GM19463 (cell line): Measurements from ENCODE around the gene ZBTB40.

Source experiments
- ATAC-seq: cut with Tn5 transposase; IDR thresholded peaks from one replicate; pipeline ENCODE4 v1.9.1; 2021; ENCODE audit warnings: mild to moderate bottlenecking, moderate library complexity; ENCODE audit not compliant: unreplicated experiment

The ZBTB40 gene

DNA sequence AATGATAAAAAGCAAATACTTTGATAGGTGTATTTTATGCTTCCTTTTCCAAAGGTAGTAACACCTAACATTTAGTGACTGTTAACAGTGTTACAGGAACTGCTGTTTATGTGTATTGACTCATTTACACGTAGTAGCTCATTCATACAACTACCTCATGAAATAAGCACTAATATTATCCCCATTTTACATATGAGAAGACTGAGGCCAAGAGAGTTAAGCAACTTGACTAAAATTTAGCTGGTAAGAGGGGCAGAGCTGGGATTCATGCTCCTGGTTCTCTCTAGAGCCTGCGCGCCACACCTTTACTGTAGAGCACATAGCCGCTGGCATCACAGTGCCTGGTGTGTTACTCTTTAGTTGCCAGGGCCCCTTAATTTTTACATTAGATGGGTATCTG is 11.3 kb downstream of the ZBTB40 start:
- ATAC-seq, result no peak

DNA sequence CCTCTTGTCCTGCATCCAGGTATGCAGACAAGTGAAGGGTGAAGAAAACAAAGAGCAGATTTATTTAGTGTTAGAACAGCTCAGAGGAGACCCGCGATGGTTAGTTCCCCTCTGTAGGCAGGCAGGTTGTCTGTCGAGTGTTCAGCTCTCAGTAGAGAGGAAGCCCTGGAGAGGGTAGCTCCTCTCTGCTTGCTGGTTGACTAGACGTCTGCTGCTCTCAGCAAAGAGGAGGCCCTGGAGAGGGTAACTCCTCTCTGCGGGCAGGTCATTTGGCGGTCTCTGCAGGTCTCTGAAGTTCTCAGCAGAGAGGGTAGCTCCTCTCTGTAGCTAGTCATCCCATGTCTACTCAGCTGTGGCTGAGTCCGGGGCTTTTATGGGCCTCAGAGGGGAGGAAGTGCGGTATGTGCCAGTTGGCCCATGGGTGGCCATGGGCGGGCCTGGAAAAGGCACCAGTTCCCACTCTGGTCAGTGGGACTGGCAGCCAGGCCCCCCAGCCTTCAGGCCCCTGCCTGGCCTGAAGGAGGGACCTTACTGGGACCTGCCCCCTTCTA is 13.4 kb downstream of the ZBTB40 start:
- no peak for ATAC-seq

DNA sequence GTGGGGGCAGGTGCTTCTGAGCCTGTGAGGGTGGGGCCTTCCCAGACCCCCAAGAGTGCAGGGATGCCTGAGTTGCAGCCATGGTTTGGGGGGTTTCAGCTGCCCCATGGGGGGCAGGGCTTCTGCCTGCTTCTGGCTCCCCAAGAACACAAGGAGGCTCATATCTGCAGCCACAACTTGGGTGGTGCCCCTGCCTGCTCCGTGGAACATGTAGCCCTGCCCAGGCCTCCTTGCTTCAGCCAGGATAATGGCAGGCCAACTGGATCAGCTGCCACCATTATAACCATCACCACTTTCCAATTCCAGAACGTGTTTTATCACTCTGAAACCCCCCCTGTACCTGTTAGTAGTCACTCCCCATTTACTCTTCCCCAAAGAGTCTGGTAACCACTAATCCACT is 14.0 kb downstream of the ZBTB40 start:
- ATAC-seq, result no peak

DNA sequence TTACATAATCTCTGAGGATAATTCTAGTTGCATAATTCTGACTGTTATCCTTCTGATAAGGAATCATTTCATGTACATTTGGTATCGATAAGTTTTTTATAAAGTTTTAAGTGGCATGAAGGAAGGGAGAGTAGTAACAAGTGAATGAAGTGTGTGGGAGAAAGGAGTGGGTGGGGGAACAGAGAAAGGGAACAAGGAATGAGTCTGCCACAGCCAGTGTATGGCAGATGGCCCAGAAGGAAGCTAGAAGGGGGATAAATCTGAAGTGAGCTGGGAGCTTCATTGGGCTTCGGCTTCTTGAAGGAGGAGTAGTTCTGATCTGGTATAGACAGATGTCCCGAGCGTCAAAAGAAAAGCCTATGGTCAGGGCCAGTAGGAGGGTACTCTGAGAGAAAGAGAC is 18.6 kb downstream of the ZBTB40 start:
- no peak for ATAC-seq

DNA sequence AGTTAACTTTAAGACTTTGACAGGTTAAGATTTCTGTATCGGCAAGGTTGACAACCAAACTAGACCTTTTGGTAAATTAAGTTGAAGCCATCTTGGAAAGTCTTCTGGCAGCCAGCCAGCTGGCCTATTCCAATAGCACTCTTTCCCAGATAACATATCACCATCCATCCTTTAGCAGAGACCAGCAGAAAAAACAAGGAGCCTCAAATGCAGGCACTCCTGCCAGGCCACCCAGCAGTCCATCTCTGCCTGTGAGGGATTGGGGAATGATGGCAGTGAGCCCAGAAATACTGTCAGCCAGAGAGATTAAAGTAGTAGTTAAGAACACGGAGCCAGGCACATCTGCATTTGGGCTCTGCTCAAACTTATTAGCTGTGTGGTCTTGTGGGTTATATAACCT is 19.4 kb downstream of the ZBTB40 start:
- no peak for ATAC-seq

DNA sequence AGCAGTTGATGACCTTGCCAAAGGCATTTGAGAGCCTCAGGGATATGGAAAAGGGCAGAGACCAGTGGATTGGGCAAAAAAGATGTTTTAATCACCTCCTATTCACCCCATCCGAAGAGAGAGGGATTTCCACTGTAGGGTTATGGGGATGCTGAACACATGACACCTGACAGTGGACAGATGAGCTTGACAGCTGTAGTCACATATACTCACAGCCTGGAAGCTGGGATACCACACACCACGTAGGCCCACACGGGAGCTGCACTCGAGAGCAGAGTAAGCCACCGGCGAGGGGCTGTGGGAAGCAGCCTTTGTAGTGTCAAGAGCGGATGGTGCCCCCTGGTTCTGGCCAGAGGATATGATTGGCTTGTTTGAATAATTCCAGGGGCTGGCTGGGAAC is 20.0 kb downstream of the ZBTB40 start:
- no peak for ATAC-seq

DNA sequence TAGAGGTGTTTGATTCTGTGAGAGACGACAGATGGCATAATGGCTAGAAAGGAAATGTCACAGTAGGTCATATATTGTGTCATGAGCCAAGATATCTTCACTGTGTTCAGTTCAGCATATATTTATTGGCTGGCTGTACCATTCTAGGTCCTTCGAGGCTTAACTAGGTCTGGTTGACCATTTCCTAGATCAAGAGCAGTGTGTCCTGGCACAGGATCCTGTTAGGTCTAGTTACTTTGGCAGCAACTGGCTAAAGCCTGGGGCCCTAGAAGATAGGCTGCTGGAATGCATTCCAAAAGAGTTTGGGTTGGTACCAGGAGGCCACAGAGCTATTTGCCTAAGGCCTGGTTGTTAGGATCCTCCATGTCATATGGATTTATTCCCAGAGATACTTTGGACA is 20.9 kb downstream of the ZBTB40 start:
- no peak for ATAC-seq

DNA sequence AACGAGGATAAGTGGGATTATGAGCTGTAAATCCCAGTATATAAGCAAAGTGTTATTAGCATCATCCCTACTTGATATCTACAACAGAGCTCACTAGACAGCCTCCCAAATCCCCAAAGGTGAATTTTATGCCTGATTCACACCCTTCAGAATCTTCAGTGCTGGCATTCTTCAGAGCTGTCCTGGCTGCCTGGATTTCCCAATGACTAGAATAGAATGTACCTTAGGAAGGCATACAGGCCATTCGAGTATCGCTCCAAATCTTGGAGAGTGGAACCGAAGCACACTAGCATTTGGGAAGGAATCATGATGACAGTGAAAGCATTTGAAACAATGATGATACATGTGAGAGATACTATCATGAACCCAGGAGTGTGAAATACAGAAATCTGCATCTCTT is 22.3 kb downstream of the ZBTB40 start:
- no peak for ATAC-seq

DNA sequence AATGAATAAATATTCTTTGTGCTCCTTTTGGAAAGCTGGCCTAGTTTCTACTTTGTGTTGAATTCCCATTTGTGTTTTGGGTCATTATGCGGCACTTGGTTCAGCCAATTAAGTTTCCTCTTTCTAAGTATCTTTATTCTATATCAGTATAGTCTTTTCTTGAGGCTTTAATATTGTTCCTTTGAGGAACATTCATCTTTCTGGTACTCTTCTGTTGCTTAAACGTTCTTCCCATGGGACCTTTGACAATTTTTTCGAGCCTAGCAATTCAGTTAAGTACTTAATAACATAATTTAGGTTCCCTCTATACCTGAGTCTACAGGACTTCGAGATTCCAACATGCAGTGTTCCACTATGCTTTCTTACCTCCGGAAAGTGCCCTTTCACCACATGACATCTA is 24.9 kb downstream of the ZBTB40 start:
- no peak for ATAC-seq

DNA sequence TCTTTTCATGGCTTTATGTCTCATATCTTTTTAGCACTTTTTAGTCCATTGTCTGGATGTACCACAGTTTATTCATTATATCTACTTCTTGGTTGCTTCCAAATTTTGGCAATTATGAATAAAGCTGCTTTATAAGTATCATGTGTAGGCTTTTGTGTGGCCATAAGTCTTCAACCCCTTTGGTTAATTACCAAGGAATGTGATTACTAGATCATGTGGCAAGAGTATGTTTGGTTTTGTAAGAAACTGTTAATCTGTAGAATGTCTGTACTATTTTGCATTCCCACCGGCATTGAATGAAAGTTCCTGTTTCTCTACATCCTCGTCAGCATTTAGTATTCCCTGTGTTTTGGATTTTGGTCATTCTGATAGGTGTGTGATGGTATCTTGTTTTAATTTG is 31.5 kb downstream of the ZBTB40 start:
- ATAC-seq, result no peak

DNA sequence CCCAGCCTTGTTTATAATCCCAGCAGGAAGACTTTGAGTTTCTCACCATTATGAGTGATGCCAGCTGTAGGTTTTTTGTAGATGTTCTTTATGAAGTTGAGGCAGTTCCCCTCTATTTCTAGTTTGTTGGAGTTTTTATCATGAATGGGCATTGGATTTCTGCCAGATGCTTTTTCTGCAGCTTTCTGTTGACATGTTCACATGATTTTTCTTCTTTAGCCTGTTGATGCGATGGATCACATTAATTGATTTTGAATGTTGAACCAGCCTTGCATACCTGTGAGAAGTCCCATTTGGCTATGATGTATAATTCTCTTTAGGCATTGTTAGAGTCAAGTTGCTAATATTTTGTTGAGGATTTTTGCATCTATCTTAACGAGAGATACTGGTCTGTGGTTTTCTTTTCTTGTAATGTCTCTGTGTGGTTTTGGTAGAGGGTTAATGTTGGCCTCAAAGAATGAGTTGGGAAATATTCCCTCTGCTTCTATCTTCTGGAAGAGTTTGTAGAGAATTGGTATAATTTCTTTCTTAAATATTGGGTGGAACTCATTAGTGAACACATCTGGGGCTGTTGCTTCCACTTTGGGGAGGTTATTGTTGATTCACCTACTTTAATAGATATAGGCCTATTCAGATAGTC is 33.2 kb downstream of the ZBTB40 start:
- no peak for ATAC-seq

DNA sequence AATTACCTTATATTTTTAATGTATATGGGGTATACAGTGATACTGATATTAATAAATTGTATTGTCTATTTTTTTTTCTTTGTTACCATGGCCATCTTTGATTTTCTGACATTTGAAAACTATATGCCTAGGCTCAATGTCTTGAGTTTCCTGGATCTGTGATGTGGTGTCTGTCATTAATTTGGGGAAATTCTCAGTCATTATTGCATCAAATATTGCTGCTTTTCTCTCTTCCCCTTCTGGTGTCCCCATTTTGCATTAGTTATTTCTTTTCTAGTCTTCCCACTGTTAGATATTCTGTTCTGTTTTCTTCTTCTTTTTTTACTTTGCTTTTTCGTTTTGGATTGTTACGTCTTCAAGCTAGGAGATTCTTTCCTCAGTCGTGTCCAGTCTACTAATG is 33.8 kb downstream of the ZBTB40 start:
- ATAC-seq, result no peak

DNA sequence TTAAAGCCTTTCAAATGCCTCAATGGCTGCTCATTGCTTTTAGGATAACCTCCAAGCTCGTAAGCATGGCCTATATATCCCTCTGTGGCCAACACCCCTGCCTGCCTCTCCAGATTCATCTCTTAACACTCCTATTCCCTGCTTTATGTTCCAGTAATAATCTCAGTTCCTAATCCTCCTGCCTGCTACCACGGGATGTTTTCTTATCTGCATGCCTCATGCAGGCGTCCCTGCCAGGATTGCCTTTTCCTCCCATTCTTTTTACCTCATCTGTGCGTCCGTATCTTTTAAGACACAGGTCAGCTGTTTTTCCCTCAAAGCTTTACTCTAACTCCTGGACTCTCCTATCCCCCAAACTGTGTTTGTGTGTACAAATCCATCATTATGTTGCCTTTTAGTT is 36.1 kb downstream of the ZBTB40 start:
- no peak for ATAC-seq

DNA sequence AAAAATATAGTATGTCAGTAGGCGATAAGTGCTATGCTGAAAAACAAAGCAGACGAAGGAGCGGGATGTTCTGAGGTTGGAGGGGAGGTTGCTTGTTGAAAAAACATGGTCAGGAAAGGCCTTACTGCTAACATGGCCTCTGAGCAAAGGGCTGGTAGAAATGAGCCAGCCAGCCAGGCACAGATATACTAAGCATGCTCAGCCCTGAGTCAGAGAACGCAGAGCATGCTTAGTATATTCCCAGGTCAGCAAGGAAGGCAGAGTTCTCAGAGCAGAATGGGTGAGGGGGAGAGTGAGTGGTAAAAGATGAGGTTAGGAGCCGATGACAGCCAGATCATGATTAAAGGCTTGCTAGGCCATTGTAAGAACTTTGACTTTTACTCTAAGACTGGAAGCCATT is 36.7 kb downstream of the ZBTB40 start:
- no peak for ATAC-seq

DNA sequence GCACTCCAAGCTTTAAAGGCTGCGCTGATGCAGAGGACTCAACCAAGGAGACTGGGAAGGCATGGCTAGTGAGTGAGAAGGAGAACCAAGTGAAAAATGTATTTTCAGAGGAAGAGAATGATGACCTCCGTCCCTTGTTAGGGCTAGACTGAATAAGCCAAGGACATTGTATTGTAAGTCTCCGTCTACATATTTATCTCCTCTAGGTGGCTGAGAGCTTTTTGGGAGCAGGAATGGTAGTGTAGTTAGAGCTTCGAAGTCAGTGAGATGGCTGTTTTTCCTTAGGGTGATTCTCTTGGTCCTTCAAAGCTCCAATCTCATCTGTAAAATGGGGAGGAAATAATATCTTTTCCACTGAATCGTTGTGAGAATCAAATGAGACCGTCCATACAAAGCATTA is 37.6 kb downstream of the ZBTB40 start:
- ATAC-seq, result no peak

DNA sequence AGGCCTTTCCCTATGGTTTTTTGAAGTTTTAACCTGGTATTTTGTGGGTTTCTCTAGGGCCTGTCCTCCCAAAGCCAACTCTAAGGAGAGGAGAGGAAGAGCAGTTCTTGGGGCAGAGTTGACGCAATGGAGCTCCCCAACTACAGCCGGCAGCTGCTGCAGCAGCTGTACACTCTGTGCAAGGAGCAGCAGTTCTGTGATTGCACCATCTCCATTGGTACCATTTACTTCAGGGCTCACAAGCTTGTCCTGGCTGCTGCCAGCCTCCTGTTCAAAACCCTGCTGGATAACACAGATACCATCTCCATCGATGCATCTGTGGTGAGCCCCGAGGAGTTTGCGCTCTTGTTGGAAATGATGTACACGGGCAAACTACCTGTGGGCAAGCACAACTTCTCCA is 38.2 kb downstream of the ZBTB40 start:
- ATAC-seq, result no peak

DNA sequence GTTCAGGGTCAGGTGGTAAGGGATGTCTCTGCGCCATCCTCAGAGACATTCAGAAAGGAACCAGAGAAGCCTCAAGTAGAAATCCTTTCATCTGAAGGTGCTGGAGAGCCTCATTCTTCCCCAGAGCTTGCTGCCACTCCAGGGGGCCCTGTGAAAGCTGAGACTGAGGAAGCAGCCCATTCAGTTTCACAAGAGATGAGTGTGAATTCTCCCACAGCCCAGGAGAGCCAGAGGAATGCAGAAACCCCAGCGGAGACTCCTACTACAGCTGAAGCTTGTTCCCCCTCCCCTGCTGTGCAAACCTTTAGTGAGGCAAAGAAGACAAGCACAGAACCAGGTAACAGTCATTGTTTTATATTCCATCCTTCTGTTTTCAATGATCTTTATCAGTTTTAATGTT is 38.7 kb downstream of the ZBTB40 start:
- ATAC-seq, result no peak

DNA sequence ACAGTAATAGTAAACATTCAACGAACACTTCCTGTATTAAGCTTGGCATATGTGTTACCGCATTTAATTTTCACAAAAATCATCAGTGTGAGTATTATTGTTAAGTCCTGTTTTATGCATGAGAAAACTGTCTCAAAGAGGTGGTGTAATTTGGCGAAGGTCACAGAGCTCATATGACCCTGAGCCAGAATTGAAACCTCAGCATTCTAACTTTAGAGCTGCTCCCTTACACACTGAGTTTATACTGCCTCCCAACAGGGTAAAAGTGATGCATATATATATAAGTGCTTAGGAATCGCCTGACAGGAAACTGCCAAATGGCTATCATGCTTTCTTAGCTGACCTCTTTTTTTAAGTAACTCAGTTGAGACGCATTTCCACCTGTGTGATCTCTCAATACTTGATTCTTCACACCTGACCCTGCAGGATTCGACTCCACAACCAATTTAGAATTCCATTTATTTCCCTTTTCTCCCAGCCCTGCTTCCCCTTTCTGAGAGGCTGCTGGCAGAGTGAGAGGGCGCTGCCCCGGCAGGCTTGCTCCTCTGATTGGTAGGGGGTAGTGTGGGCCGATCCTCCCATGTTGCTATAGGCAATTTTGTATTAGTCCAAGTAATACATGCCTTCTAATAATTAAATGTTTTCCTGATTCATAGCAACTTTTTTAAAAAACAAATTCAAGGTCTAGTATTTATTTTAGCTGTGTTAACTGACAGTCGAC is 40.5 kb downstream of the ZBTB40 start:
- ATAC-seq, result no peak

DNA sequence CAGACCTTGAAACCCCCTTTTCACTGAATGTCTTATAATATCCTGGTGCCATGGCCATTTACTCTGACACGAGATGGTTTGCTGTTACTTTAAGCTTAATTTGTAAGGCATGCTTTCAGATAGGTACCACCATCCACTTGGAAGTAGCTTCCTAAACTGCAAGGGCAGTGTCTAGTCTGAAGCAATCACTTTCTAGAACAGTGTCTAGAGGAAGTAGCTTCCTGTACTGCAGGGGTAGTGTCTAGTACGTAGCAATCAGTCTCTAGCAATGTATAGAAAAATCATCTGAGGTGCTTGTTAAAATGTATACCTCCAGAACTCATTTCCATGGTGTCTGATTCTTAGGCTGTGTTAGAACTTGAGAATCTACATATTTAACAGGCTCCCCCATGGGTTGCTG is 42.5 kb downstream of the ZBTB40 start:
- no peak for ATAC-seq

DNA sequence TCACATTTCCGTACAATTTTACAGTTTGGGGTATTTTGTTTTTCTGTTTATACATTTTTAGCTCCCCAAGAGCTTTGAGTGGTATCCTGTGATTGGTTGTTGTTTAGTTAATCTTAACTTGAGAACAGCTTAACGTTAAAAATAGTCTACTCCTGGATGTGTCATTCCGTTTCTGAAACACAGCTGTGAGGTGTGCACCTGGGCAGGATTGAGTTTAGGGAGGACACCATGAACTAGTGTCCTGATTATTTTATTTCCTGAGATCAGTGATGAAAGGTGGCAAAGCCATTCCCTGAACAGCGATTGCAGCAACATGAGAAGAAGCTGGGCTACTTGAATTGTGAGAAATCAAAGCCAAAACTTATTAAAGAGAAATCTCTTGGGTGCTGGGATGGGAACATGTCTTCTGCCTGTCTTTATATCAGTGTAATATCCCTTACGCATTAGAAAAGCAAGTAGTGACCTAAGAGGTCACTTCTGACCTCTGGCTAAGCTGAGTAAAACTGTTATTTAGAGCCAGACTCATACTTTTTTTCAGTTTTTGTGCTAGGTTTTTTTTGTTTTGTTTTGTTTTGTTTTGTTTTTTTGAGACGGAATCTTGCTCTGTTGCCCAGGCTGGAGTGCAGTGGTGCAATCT is 43.4 kb downstream of the ZBTB40 start:
- ATAC-seq, result no peak

DNA sequence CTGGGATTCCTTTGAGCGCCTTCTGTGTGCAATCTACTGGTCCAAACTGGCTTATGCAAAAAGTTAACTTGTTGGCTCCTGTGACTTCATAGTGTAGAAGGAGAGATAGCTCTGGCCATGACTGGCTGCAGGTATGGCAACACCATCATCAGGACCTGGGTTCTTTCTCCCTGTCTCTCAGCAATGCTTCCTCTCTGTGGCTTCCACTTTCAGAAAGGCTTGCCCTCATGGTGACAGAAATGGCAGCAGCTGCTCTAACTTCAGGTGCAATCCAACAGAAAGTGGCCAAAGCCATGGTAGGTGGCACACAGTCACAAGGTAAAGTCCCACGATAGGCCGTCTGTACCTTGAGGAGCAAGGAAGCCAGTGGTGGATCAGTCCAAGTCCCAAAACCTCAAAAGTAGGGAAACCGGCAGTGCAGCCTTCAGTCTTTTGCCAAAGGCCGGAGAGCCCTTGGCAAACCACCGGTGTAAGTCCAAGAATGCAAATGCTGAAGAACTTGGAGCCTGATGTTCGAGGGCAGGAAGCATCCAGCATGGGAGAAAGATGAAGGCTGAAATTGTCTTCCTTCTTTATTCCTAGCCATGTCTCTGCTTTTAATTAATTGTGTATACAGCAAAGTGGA is 45.0 kb downstream of the ZBTB40 start:
- ATAC-seq, result no peak

DNA sequence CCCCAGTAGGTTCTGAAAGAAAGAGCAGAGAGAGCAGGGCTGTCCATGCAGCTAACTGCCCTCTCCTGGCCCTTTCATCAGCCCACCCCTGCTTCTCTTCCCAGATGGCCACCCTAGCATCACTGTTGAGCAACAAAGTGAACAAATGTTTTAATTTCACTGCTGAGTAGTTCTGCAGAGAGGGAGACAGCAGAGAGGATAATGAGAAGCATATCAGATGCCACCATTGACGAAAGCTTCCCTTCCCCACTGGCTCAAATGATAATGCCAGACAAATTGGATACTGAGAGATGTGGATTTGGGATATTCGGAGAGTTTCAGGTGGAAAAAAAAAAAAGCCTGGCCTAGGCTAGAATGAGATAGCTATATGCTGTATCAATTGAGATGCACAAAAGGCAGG is 46.8 kb downstream of the ZBTB40 start:
- no peak for ATAC-seq
